ENCODE results near the gene LAIR1.
"Not testable (repeated sequence)": the region's sequence is repeated elsewhere in the genome, so short reads cannot be mapped to it uniquely, and the experiment has no call there.

LAIR1 gene

DNA sequence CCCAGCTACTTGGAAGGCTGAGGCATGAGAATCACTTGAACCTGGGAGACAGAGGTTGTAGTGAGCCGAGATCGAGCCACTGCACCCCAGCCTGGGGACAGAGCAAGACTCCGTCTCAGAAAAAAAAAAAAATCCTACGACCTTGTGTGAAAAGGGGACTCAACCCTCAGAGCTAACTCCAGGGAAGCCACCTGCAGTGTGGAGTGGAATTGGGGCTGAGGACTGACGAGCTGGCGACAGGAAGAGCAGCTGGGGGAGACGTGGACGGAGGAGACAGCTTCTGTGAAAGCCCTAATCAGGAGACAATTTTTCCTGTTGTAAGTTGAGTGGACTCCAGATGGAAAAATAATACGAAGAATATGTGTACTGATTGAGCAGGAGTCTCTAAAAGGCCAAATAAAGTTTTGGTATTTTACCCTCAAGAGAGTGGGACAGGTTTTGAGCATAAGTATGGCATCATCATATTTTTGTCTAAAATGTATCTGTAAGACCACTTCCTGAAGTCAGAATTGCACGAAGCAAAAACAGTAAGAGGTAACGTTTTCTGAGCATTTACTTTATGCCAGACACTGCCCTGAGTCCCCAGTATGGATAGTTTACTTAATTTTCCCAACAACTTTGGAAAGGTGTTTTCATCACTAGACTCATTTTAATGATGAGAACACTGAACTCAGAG is 12.0 kb upstream of the LAIR1 start:
- H4K5ac ChIP-seq (ENCODE audit: low read length), result no peak overlapping the region
- no peak overlapping the region for H2AK5ac ChIP-seq (ENCODE audit: low read length)
- H2BK5ac ChIP-seq (ENCODE audit: low read length), result no peak overlapping the region
- no CpG with 5 or more reads among the region's 11 CpGs for WGBS (ENCODE audit: extremely low coverage, insufficient coverage, low lambda C conversion rate)
- no peaks in the 10 kb centered on the region for H3K4me1 ChIP-seq (ENCODE audit: control insufficient read depth, low read depth, low read length)
- no peaks in the 10 kb centered on the region for H3K79me1 ChIP-seq (ENCODE audit: low read length)
- H3K79me2 ChIP-seq (ENCODE audit: control insufficient read depth, insufficient read depth, low read length), result no peaks in the 10 kb centered on the region
- no peak overlapping the region for H2BK120ac ChIP-seq (ENCODE audit: low read depth, low read length)
- no peaks in the 10 kb centered on the region for H3K27me3 ChIP-seq (ENCODE audit: insufficient read depth, low read length, poor library complexity)
- H3K18ac ChIP-seq (ENCODE audit: low read length), result no peak overlapping the region
- H3K9ac ChIP-seq (ENCODE audit: low read length), result no peak overlapping the region
- DNase-seq, result no peak
- no peak overlapping the region for H3K4me2 ChIP-seq (ENCODE audit: low read length)
- no peak overlapping the region for H3K56ac ChIP-seq (ENCODE audit: low read length)
- H3K4ac ChIP-seq (ENCODE audit: low read depth, low read length), result no peak overlapping the region
- H3K27ac ChIP-seq (ENCODE audit: low read depth, low read length), result no peak overlapping the region
- no peak overlapping the region for H3K4me3 ChIP-seq (ENCODE audit: low read length)
- H2BK15ac ChIP-seq (replicated peaks; ENCODE audit: low read depth), result no peak overlapping the region
- no peak overlapping the region for H4K8ac ChIP-seq (ENCODE audit: low read depth, low read length)
- no peaks in the 10 kb centered on the region for H3K36me3 ChIP-seq (ENCODE audit: control insufficient read depth, insufficient read depth, low read length)
- no peak overlapping the region for H3K23ac ChIP-seq (ENCODE audit: low read length)

DNA sequence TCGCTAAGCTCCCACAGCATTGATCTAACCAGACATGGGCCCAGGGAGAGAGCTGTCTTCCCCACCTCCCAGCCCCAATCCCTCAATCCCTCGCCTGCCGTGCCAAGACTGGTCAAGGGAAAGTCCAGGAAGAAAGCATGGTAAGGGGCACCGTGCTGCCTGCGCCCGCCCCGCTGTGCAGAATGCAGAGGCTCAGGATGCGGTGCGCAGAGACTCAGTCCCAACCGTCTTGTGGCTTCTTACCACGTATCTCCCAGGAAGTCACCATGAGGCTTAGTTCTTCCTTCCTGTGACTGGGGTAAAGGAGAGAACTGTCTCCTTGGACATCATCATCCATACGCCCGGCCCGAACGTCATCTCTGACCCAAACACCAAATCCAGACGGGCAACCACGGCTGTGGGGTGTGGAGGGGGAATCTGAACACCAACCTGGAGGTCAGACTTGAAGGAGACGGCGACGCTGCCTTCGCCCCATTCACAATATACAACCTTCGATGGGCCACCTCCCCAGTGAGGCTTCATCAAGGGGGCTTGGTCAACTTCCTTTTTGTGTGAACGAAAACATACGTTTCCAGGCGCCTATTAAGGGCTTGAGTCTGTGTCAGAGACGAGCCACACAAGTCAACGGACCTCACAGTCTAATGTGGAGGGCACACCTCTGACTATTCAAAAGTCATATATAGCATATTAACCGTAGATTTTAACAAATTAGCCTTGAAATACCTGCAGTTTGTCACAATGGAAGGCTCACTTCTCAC is 10.6 kb upstream of the LAIR1 start:
- whole genome bisulfite sequencing (ENCODE audit: extremely low coverage, insufficient coverage, low lambda C conversion rate), result no CpG with 5 or more reads among the region's 28 CpGs
- H3K27ac ChIP-seq (ENCODE audit: low read depth, low read length); H2BK120ac ChIP-seq (ENCODE audit: low read depth, low read length); H3K4me3 ChIP-seq (ENCODE audit: low read length); H3K79me1 ChIP-seq (ENCODE audit: low read length); H3K23ac ChIP-seq (ENCODE audit: low read length); DNase-seq; H3K79me2 ChIP-seq (ENCODE audit: control insufficient read depth, insufficient read depth, low read length); H3K4me1 ChIP-seq (ENCODE audit: control insufficient read depth, low read depth, low read length); H3K9ac ChIP-seq (ENCODE audit: low read length); H3K4me2 ChIP-seq (ENCODE audit: low read length); H4K8ac ChIP-seq (ENCODE audit: low read depth, low read length); H3K27me3 ChIP-seq (ENCODE audit: insufficient read depth, low read length, poor library complexity); H2BK15ac ChIP-seq (replicated peaks; ENCODE audit: low read depth); H3K36me3 ChIP-seq (ENCODE audit: control insufficient read depth, insufficient read depth, low read length); H2AK5ac ChIP-seq (ENCODE audit: low read length); H2BK5ac ChIP-seq (ENCODE audit: low read length); H3K56ac ChIP-seq (ENCODE audit: low read length); H3K4ac ChIP-seq (ENCODE audit: low read depth, low read length); H3K18ac ChIP-seq (ENCODE audit: low read length); H4K5ac ChIP-seq (ENCODE audit: low read length): not testable (repeated sequence)

DNA sequence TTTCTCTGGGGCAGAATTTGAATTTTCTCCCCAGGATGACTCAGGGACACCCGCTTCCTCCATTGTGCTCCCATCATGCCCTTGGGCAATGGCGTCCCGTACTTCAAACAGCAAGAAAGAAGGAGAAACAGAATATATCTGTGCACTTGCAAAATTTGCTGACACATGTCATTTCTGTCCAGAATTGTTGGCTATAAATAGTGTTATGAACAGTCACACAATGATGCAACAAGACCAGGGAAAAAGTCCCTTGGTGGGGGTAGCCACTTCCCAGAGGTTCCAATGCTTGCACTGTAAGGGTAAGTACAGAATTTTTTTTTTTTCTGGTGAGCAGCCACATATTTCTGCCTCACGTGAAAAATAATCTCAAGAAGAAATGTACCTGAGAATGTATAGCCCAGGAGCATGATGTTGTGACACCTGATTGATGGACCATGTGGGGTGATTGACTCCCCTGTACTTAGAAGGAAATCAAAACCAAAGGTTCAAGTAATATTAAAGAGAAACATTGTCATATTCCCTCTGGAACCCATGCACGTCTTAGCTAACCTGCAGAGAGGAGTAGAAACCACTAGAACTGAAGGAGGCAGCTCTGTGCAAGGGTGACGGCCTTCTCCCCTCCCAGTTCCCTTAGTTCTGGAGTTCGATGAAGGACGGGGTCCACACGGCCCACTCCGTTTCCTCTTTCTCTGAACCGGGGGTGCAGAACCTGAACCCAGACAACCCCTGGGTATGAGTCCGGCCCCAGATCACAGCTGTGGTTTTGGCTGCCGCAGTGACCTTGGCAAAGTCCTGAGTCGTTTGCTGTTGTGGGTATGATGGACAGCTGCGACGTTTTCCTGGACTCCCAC is 9.3 kb upstream of the LAIR1 start:
- H3K36me3 ChIP-seq (ENCODE audit: control insufficient read depth, insufficient read depth, low read length), result no peaks in the 10 kb centered on the region
- no peak overlapping the region for H3K27ac ChIP-seq (ENCODE audit: low read depth, low read length)
- no peak overlapping the region for H3K4me3 ChIP-seq (ENCODE audit: low read length)
- H3K79me1 ChIP-seq (ENCODE audit: low read length), result no peaks in the 10 kb centered on the region
- no peaks in the 10 kb centered on the region for H3K4me1 ChIP-seq (ENCODE audit: control insufficient read depth, low read depth, low read length)
- H2AK5ac ChIP-seq (ENCODE audit: low read length), result no peak overlapping the region
- no peak overlapping the region for H2BK120ac ChIP-seq (ENCODE audit: low read depth, low read length)
- WGBS (ENCODE audit: extremely low coverage, insufficient coverage, low lambda C conversion rate), result no CpG with 5 or more reads among the region's 16 CpGs
- H3K4ac ChIP-seq (ENCODE audit: low read depth, low read length), result no peak overlapping the region
- no peak overlapping the region for H2BK5ac ChIP-seq (ENCODE audit: low read length)
- H3K4me2 ChIP-seq (ENCODE audit: low read length), result no peak overlapping the region
- no peaks in the 10 kb centered on the region for H3K79me2 ChIP-seq (ENCODE audit: control insufficient read depth, insufficient read depth, low read length)
- no peak overlapping the region for H2BK15ac ChIP-seq (replicated peaks; ENCODE audit: low read depth)
- no peak for DNase-seq
- H4K5ac ChIP-seq (ENCODE audit: low read length), result no peak overlapping the region
- no peaks in the 10 kb centered on the region for H3K27me3 ChIP-seq (ENCODE audit: insufficient read depth, low read length, poor library complexity)
- H3K56ac ChIP-seq (ENCODE audit: low read length), result no peak overlapping the region
- H3K18ac ChIP-seq (ENCODE audit: low read length), result no peak overlapping the region
- no peak overlapping the region for H4K8ac ChIP-seq (ENCODE audit: low read depth, low read length)
- no peak overlapping the region for H3K9ac ChIP-seq (ENCODE audit: low read length)
- H3K23ac ChIP-seq (ENCODE audit: low read length), result no peak overlapping the region

DNA sequence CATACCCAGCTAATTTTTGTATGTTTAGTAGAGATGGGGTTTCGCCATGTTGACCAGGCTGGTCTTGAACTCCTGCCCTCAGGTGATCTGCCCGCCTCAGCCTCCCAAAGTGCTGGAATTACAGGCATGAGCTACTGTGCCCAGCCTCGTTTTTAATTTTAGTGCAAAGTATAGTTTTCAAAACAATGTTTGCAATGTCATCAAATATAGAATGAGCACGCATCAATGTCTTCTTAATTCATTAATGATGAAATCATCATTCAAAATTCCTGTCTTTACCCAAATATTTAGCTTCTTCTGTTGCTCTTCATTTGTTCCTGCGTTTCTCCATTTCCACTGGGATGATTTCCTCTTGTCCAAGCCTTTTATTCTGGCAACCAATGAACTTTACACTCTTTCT is 6.7 kb upstream of the LAIR1 start:
- not testable (repeated sequence) for H3K27ac ChIP-seq (ENCODE audit: low read depth, low read length); H3K79me1 ChIP-seq (ENCODE audit: low read length); H3K4me2 ChIP-seq (ENCODE audit: low read length); H2BK5ac ChIP-seq (ENCODE audit: low read length); H3K4ac ChIP-seq (ENCODE audit: low read depth, low read length); DNase-seq; H4K5ac ChIP-seq (ENCODE audit: low read length); H3K27me3 ChIP-seq (ENCODE audit: insufficient read depth, low read length, poor library complexity); H3K9ac ChIP-seq (ENCODE audit: low read length); H2BK120ac ChIP-seq (ENCODE audit: low read depth, low read length); H3K36me3 ChIP-seq (ENCODE audit: control insufficient read depth, insufficient read depth, low read length); H3K56ac ChIP-seq (ENCODE audit: low read length); H2BK15ac ChIP-seq (replicated peaks; ENCODE audit: low read depth); H3K18ac ChIP-seq (ENCODE audit: low read length); H3K4me1 ChIP-seq (ENCODE audit: control insufficient read depth, low read depth, low read length); H4K8ac ChIP-seq (ENCODE audit: low read depth, low read length); H2AK5ac ChIP-seq (ENCODE audit: low read length); H3K79me2 ChIP-seq (ENCODE audit: control insufficient read depth, insufficient read depth, low read length); H3K4me3 ChIP-seq (ENCODE audit: low read length); H3K23ac ChIP-seq (ENCODE audit: low read length)
- no CpG with 5 or more reads among the region's 5 CpGs for WGBS (ENCODE audit: extremely low coverage, insufficient coverage, low lambda C conversion rate)

DNA sequence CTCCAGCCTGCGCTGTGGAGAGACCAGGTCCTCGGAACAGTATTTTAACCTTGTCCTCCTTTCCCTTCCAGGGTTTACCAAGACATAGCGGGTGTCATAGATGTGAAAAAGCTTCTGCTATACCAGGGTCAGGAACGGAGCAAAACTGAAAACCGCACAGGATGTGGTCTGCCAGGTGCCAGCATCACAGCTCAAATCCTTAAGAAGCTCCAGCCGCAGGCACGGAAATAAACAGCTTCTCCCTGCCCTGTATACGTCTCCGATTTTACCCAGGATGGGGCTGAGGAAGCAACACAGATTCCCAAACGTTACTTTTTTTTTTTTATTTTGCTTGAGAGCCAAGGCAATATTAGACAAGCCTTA is 5.7 kb upstream of the LAIR1 start:
- not testable (repeated sequence) for H2BK5ac ChIP-seq (ENCODE audit: low read length); H4K8ac ChIP-seq (ENCODE audit: low read depth, low read length); H3K4me3 ChIP-seq (ENCODE audit: low read length); H2AK5ac ChIP-seq (ENCODE audit: low read length); H3K79me2 ChIP-seq (ENCODE audit: control insufficient read depth, insufficient read depth, low read length); H3K4ac ChIP-seq (ENCODE audit: low read depth, low read length); H3K27me3 ChIP-seq (ENCODE audit: insufficient read depth, low read length, poor library complexity); H3K4me2 ChIP-seq (ENCODE audit: low read length); H3K18ac ChIP-seq (ENCODE audit: low read length); H3K4me1 ChIP-seq (ENCODE audit: control insufficient read depth, low read depth, low read length); H3K79me1 ChIP-seq (ENCODE audit: low read length); DNase-seq; H3K56ac ChIP-seq (ENCODE audit: low read length); H3K27ac ChIP-seq (ENCODE audit: low read depth, low read length); H3K36me3 ChIP-seq (ENCODE audit: control insufficient read depth, insufficient read depth, low read length); H3K23ac ChIP-seq (ENCODE audit: low read length); H2BK15ac ChIP-seq (replicated peaks; ENCODE audit: low read depth); H4K5ac ChIP-seq (ENCODE audit: low read length); H3K9ac ChIP-seq (ENCODE audit: low read length); H2BK120ac ChIP-seq (ENCODE audit: low read depth, low read length)
- WGBS (ENCODE audit: extremely low coverage, insufficient coverage, low lambda C conversion rate), result no CpG with 5 or more reads among the region's 10 CpGs

Data from mesendoderm (in vitro differentiated cells).